ENCODE data around the gene TARS2. TPM values are rescaled to one million over a fixed set of nuclear protein-coding genes. Genes with fewer than 3 reads are reported as not detected.

Gene TARS2
- total and polyA plus RNA-seq, 2 of the 13 experiments (the other 11 are each of a cell fraction or from before 2014, with no cell fraction given), result 21.3 to 22.8 TPM

DNA sequence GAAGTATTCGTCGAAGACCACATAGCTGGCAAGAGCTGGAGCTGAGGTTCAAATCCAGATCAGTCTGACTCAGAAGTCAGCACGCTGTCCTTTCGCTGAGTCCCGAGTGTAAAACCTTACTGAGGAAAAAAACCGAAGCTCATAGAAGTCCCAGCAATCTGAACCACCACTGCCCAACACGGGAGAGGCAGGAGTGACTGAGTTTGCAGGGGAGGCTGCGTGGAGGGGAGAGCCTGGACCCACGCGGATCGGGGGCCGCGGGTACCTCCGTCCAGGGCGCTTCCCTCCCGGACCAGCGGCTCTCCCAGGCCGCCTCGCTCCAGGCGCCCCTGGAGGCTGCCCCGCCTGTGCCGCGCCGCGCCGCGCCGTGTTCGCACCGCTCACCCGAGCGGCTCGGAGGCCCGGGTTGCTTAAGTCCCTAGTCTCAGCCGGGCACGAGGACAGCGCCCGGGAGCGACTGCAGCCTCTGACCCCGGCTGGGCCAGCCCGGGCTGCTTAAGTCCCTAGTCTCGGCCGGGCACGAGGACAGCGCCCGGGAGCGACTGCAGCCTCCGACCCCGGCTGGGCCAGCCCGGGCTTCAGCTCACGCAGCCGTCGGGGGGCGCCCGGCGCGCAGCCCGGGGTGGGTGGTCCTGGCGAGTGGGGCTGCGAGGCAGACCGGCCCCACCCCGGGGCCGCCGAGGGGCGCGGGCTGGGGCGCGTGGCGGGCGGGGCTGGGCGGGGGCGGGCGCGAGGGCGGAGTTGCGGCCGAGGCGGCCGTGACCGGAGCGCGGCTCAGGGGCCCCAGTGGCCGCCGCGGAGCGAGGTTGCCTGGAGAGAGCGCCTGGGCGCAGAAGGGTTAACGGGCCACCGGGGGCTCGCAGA is 61.6 kb downstream of the TARS2 start, which contains the start of gene ADAMTSL4 (continued):
- TF ChIP-seq PBX2 (CRISPR knock-in tag; IDR thresholded peaks at IDR 0.05), result no peak
- peak; percentile 58; the same call in 1 of the 2 replicates for TF ChIP-seq ERF (CRISPR knock-in tag; IDR thresholded peaks at IDR 0.05)
- TF ChIP-seq NFKB2 (CRISPR knock-in tag; IDR thresholded peaks at IDR 0.05; ENCODE audit: borderline replicate concordance), result peak; percentile 83; the same call in 1 of the 2 replicates
- TF ChIP-seq RBM39 (IDR thresholded peaks at IDR 0.05; ENCODE audit: low read depth, low read length, poor library complexity, severe bottlenecking), result peak; percentile 62
- TF ChIP-seq, protein P1, sequence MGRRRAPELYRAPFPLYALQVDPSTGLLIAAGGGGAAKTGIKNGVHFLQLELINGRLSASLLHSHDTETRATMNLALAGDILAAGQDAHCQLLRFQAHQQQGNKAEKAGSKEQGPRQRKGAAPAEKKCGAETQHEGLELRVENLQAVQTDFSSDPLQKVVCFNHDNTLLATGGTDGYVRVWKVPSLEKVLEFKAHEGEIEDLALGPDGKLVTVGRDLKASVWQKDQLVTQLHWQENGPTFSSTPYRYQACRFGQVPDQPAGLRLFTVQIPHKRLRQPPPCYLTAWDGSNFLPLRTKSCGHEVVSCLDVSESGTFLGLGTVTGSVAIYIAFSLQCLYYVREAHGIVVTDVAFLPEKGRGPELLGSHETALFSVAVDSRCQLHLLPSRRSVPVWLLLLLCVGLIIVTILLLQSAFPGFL (CRISPR knock-in tag; IDR thresholded peaks at IDR 0.05), result no peak
- TF ChIP-seq, protein P2, sequence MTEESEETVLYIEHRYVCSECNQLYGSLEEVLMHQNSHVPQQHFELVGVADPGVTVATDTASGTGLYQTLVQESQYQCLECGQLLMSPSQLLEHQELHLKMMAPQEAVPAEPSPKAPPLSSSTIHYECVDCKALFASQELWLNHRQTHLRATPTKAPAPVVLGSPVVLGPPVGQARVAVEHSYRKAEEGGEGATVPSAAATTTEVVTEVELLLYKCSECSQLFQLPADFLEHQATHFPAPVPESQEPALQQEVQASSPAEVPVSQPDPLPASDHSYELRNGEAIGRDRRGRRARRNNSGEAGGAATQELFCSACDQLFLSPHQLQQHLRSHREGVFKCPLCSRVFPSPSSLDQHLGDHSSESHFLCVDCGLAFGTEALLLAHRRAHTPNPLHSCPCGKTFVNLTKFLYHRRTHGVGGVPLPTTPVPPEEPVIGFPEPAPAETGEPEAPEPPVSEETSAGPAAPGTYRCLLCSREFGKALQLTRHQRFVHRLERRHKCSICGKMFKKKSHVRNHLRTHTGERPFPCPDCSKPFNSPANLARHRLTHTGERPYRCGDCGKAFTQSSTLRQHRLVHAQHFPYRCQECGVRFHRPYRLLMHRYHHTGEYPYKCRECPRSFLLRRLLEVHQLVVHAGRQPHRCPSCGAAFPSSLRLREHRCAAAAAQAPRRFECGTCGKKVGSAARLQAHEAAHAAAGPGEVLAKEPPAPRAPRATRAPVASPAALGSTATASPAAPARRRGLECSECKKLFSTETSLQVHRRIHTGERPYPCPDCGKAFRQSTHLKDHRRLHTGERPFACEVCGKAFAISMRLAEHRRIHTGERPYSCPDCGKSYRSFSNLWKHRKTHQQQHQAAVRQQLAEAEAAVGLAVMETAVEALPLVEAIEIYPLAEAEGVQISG (CRISPR knock-in tag; IDR thresholded peaks at IDR 0.05), result peak; percentile 69; the same call in 1 of the 2 replicates
- TF ChIP-seq ZNF709 (CRISPR knock-in tag; IDR thresholded peaks at IDR 0.05), result peak; percentile 40; the same call in 1 of the 2 replicates
- peak; percentile 40; the same call in 1 of the 2 replicates for TF ChIP-seq ZSCAN21 (CRISPR knock-in tag; IDR thresholded peaks at IDR 0.05; ENCODE audit: borderline replicate concordance)
- TF ChIP-seq ZNF704 (CRISPR knock-in tag; IDR thresholded peaks at IDR 0.05; ENCODE audit: borderline replicate concordance), result no peak; the same call in 1 of the 2 replicates
- no peak for TF ChIP-seq SCMH1 (CRISPR knock-in tag; IDR thresholded peaks at IDR 0.05; ENCODE audit: borderline replicate concordance)
- 0 out of 2 replicates have a peak, but pooled peaks have one; percentile 10 for TF ChIP-seq FOXO1 (CRISPR knock-in tag; IDR thresholded peaks at IDR 0.05)
- no peak for TF ChIP-seq PRDM10 (CRISPR knock-in tag; IDR thresholded peaks at IDR 0.05; ENCODE audit: low read depth)
- no peak for TF ChIP-seq PLRG1 (conservative IDR thresholded peaks at IDR 0.05)
- peak; percentile 30; the same call in 1 of the 2 replicates for TF ChIP-seq CTCF (CRISPR knock-in tag; IDR thresholded peaks at IDR 0.05)
- TF ChIP-seq ZNF629 (CRISPR knock-in tag; conservative IDR thresholded peaks at IDR 0.05), result no peak; the same call in 1 of the 2 replicates
- TF ChIP-seq POLR2A (IDR thresholded peaks at IDR 0.05; ENCODE audit: insufficient read depth in 1 of 2, low read depth in 2 of 2, low read length in 2 of 2), result peak in 1 of 2 experiments; percentile 45; a peak in 1 of 4 replicates
